ENCODE results near the gene PICALM. TPM values are rescaled to one million over a fixed set of nuclear protein-coding genes. Genes with fewer than 3 reads are reported as not detected.
"Not testable (repeated sequence)": the region's sequence is repeated elsewhere in the genome, so short reads cannot be mapped to it uniquely, and the experiment has no call there.

PICALM gene
- total RNA-seq, 1 experiment from 2014 or later = 164 TPM

DNA sequence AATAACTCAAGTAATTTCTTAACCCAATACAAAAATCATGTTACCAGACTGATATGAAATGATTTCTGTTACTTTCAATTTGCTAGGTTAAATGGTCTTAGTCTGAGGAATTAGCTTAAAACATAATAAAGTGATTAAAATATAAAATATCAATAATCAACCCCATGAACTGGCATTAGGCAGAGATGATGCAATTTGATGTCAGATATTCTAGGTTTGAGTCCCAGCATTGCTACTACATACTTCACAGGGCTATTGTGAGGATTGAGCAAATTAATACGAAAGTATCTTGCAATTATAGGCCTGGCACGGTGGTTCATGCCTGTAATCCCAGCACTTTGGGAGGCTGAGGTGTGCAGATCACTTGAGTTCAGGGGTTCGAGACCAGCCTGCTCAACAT lies 66.5 kb downstream of the PICALM start:
- DNase-seq (ENCODE audit: low read depth) = no peak

DNA sequence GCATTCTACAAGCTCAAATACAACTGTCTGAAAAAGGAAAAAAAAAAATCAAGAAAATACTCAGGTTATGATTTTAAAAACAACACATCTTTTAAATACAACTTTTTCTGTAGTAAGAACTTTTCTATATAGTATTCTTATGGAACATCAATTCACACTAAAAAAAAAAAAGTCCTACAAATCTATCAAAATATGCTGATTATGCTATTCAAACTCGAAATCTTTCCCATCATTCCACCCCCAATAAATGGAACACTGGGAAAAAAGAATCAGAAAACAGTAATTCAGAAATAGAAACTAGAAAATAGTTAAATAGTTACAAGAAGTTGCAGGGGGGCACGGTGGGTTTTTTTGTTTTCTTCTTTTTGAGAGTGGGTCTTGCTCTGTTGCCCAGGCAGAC lies 77.4 kb downstream of the PICALM start:
- DNase-seq (ENCODE audit: low read depth) = no peak

DNA sequence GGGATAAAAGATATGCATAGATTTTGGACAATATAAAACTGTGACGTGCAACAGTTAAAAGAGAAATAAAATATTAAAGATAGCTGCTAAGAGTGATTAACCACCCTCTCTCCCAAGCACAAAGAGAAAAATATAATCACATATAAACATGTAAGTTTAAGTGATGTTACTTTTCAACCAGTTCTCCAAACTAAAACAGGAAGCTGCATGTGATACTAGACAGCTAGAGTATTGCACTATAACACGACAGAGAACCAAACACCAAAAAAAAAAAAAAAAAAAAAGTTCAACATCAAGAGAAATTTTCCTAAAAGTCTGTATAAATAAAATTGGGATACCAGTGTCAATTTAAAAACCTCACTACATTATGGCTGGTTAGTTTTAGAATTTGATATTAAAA lies 79.1 kb downstream of the PICALM start:
- DNase-seq (ENCODE audit: low read depth) = no peak

DNA sequence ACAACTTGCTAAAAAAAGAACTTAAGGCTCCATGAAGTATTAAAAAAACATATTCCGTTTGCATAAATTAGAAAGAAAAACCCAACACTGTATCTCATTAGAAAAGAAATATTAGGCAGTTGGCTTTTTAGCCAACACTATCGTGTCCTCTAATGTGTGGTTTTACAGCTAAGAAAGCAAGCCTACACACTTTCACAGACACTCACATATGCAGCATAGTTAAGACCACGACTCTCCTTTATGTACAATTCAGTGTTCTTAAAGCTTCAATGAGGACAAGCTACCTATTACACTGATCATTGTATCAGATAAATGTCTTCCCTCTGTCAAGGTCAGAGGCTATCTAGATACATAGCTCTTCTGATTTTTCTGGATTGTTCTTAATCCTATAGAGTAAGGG lies 80.1 kb downstream of the PICALM start:
- DNase-seq (ENCODE audit: low read depth) = no peak

DNA sequence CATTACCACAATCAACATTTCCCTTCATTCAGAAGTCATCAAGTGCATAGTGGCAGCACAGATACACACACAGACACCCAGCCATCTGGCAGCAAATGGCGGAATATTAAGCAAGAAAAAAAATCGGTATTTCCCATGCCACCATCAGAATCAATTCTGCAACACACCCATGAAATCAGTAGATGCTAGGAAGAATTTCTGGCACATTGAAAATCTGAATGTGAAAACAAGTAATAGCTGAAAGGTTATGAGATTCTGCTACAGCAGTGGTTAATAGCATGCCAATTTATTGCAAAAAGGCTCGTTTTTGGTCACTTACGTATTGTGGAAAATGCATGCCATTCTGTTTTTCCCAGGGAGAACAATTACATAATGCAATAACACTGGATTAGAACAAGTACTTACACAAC lies 91.1 kb downstream of the PICALM start:
- no peak for DNase-seq (ENCODE audit: low read depth)

DNA sequence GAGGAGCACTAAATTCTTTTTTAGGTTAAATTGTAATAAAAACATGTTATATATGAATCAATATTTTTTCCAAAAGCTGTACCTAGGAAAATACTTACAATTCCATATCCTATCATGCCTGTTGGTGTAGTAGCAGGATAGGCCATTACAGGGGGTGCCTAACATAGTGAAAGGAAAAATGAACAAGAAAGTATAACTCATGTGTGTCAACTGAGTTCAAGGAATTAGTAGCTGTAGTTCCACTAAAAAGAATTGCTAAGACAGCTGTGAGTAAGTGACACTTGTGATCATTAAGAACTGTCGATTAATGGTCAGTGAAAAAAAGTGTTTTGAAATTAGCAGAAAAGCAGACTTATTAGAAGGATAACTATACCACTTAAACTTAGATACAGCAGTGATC lies 92.4 kb downstream of the PICALM start:
- no peak for DNase-seq (ENCODE audit: low read depth)

DNA sequence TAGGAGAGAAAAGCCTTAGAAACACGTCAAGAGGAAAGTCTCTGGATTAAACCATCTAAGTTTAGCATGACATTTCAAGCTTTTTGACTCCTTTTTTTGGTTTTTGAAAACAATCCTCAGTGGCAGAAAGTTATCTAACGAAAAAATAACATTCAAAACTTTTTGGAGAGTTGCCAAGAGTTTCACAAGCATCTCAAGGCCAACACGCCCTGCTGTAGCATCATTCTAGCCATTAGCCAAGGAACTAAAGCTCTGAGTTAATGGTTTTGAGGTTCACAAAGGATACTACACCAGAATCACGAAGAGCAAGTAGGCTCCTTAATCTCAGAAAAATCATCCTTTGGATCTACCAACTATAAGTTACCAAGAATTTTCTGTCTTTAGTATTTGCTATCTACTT lies 94.8 kb downstream of the PICALM start:
- DNase-seq (ENCODE audit: low read depth) = no peak

DNA sequence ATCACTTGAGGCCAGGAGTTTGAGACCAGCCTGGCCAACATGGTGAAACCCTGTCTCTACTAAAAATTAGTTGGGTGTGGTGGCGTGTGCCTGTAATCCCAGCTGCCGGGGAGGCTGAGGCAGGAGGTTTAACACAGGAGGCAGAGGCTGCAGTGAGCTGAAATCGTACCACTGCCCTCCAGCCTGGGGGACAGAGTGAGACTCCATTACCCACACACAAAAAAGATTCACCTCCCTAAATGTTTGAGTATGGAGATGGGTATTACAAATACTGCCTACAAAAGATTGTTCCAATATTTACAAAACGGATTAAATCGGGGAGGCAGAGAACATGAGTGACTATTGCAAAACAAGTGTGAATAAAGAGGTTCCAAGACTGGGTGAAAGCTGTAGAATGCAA lies 98.3 kb downstream of the PICALM start:
- DNase-seq (ENCODE audit: low read depth) = no peak

DNA sequence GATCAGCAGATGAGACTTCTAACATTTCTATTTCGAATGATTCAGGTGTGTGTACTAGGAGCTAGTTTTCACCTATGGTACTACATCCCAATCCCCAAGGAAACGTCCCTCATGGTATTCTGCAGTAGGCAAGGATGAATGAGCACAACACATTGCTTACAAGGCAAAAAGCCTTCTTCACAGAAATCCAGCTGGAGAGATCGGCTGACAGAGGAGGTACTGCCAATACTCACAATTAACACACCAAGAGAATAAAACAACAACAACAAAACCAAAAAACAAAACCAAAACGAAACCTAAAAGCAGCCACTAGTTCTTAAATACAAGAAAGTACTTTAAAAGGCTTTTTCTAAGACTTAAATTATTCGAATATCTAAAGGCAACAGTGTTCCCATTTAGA lies 101.4 kb downstream of the PICALM start:
- DNase-seq (ENCODE audit: low read depth) = no peak

DNA sequence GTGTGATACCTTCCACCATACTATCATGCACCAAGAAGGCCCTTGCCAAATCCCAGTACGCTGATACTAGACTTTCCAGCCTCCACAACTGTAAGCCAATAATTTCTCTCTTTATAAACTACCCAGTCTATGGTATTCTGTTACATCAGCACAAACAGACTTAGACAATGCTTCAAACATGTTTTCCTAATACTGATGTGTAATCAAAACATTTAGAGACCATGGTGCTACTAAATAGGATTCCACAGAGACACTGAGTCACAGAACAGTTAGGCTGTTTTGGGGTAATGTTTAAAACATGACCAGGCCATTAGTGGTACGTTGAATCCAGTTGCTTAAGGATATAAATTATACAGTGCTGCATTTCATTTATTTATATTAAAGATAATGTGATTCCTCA lies 103.7 kb downstream of the PICALM start:
- no peak for DNase-seq (ENCODE audit: low read depth)

DNA sequence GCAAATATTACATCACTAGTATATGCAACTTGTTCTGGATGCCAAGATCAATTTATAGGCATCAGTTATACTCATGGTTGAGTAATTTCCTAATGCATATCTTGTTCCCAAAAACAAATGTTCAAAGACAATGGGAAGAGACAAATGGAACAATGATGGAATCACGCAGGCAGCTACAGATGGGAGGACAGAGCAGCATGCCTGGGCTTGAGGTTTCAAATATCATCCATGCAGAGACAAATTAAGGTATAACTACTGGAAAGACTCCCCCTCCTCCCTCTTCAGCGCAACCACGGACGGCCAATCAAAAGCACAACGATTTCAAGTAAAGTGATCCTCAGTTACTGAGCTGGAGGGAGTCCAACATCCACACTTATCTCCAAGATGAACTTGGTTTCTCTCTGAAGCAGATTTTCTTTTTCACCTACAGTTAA lies 106.9 kb downstream of the PICALM start:
- no peak for DNase-seq (ENCODE audit: low read depth)

DNA sequence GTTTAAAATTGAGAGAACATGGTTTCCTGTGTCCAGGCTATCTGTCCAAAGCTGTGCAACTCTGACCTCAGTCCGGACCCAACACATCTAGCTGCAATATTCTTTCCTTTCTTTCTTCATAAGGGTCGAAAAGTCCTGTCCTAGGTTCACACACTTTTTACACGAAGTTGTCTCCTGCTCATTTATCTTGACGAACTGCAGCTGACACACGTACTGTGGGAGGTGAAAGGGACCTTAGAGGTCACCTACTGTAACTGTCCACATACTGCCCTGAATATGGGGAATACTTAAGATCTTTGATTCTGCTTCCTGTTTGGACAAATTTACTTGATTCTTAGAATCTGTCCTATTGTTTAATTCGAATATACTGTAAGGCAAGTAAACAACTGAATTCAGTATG lies 107.8 kb downstream of the PICALM start:
- no peak for DNase-seq (ENCODE audit: low read depth)

DNA sequence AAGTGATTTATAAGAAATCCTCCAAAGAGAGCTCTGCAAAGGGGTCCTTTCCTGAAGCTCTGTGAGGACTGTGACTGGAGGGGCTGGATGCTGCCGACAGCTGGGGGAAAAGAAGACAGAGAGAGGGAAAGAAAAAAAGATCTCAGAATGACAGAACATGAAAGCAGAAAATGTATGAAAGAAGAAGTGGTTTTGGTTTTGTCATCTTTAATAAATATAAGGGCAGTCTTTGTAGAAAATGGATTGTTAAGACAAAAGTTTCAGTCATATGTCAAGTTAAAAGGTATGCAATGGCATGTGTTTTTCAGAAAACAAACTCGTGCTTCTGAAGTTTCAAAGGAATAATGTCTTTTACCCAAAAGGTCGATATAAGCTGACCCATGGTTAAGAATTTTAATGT lies 108.2 kb downstream of the PICALM start:
- no peak for DNase-seq (ENCODE audit: low read depth)

DNA sequence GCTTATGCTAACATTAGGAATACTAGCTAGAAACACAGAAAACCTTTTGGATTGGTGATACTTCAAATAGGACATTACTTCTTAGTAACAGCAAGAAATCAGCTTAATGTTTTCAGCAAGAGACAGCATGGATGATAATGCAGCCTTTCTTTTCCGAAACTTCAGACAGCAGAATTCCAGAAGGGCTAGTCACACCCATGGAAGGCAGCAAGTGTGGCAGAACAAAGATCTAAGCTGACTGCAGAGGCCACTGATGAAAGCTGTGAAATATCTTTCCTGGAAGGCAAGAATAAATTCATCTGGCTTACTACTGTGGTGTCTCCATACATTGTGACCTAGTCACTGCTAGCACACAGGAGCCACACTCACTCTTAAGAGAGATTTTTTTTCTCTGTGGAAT lies 113.4 kb downstream of the PICALM start:
- peak; percentile 11 for DNase-seq (ENCODE audit: low read depth)

DNA sequence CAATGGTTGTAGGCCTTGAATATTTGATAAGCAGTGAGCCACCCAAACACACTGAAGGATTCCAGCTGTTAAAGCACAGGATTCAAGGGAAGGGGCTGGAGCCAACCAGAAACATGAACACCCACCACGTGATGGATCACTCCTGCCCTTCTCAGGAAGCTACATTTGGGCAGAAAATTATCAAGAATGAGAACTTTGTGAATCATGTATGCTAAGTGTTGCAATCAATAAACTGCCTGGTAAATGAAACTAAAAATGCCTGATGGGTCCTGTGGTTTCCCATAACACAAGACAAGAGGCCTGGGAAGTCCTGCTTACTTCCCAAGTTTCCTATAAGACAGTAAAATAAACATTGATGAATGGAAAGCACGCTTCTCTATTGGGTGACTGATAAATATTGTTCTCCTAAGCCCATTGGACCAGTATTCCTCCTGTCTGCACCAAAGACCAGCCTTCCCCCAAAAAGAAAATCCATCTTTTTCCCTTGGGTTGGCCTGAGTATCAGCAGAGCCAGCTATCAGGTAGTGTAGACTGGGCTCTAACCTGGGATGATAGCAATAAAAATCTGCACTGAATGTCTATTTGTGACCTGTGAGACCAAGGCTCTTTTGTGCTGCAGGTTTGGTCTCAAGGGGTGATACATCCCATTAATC lies 115.3 kb downstream of the PICALM start:
- no peak for DNase-seq (ENCODE audit: low read depth)

DNA sequence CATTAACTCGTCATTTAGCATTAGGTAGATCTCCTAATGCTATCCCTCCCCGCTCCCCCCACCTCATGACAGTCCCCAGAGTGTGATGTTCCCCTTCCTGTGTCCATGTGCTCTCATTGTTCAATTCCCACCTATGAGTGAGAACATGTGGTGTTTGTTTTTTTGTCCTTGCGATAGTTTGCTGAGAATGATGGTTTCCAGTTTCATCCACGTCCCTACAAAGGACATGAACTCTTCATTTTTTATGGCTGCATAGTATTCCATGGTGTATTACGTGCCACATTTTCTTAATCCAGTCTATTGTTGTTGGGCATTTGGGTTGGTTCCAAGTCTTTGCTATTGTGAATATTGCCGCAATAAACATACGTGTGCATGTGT lies 116.8 kb downstream of the PICALM start:
- DNase-seq (ENCODE audit: low read depth) = not testable (repeated sequence)

DNA sequence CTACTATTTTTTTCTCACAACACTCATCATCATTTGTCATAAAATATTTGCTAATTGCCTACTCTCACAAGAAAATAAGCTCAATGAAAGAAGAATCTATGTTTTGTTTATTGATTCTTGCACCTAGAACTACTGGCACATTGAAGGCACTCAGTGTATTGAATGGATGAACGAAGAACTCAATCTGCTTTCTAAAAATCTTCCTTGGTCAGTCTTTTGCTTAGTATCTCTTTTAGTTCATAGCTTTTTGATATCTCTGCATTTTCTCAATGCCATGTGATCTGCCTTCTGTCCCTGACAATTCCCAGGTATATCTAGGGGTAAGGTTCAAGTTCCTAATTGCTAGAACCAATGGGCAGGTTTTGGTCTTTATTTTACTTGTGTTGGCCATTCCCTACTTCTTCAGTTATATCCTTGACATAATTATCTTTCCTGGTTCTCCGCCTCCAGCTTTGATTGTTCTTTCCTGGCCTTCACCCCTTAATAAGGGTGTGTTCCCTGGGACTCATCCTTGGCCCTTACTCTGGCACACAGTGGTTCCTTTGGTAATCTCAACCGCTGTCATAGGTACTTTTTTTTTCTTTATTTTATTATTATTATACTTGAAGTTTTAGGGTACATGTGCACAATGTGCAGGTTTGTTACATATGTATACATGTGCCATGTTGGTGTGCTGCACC lies 117.3 kb downstream of the PICALM start:
- DNase-seq (ENCODE audit: low read depth) = no peak

DNA sequence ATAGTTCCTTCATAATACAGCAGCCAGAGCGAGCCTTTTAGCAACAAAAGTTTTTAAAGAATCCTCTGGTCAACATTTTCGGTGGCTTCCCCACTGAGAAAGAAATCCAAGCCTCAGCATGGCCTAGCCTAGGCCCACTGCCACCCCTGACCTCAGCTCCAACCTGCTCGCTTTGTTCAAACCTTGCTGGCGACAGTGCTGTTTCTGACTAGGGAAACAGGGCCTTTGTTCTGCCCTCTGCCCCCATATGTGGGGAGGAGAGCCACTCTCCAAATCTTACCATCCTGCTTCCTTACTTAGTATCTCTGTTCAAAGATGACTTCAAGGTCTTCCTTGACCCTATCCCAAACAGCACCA lies 117.9 kb downstream of the PICALM start:
- no peak for DNase-seq (ENCODE audit: low read depth)

DNA sequence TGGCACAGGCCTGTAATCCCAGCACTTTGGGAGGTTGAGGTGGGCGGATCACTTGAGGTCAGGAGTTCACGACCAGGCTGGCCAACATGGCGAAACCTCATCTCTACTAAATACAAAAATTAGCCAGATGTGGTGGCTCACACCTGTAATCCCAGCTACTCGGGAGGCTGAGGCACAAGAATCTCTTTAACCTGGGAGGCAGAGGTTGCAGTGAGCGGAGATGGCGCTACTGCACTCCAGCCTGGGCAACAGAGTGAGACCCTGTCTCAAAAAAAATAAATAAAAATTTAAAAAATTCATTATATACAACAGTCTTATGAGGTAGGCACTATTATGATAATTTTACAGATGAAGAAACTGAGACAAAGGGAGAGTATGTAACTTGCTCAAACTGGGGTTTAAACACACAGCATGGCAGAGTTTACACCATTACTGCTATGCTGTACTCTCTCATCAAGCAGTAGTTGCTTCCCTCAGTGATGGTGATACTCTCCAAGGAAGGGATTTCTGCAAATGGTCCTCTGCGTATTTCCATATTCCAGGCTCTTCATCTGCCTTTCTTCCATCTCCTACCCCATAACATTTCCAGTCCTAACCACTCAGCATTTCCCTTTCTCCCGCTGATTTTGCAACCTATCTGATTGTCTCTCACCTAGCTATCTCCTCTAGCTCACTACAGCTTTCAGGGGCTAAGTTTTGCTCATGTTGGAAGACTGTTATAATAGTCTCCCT lies 118.4 kb downstream of the PICALM start:
- DNase-seq (ENCODE audit: low read depth) = no peak

DNA sequence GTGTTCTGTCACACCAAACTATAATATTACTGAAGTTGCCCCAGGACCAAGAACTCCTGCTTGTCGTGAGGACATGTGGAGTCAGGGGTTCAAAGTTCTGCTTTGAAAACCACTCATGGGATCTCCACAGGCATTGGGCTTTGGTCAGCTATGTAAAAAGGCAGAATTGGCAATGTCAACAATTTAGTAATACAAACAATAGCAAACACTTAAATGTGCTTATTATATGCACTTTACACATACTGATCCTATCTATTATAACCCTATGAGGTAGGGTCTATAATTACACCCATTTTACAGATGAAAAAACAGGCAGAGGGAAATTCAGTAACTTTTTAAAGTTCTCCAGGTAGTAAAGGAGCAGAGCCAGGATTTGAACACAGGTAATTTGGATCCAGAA lies 119.1 kb downstream of the PICALM start:
- DNase-seq (ENCODE audit: low read depth) = no peak

DNA sequence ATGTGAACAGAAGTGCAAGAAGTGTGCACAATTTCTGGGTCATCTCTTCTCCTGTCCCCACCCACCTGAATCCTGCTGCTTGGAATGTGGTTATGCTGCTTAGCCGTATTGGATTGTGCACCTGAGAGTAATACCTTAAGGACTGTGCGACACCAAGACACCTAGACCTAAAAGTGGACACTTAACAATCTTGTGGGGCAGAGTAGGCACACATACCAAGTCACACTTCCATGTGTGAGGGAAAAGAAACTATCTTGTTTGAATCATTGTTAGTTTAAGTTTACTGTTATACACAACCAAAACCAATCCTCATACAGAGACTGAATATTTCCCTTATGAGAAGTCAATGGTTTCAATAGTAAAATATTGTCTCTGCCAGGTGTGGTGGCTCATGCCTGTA lies 120.0 kb downstream of the PICALM start:
- no peak for DNase-seq (ENCODE audit: low read depth)

DNA sequence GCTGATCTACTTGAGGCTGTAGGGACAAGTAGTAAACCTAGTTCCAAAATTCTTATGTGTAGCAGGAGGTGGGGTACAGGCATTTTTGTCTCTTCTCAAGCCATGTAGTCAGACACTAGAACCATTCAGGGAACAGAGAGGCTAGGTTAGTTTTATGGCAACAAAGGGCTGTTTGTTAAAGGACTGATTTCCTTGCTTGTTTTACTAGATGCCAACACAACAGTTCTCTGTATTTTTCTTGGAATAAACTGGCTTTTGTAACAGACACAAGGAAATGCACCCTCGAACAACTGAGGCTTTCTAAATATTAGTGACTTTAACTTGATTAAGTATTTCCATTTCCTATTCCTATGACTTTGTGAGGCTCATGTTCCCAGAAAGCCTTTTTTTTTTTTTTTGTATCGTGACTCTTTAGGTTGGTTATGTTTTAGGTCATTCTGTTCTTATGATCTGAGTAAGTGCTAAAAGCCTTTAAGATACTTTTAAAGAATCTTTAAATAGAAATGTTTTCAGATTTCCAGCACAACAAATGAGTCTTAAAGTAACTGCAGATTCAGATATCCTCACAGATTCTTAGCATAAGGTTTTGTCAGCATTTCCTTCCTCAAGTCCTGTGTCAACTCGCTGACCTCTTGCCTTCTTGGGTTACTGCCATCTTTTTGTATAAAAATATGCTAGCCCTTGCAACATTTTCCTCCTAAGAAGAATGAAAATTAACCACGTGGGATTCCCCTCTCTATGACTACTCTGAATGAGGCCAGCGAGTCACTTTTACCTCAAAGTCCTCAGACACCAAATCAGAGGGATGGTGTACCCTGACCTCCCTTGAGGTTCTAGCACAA lies 121.2 kb downstream of the PICALM start:
- DNase-seq (ENCODE audit: low read depth) = peak; percentile 74
